H7 (cell line): ENCODE measurements around the gene SMAD9. TPM values are rescaled to one million over a fixed set of nuclear protein-coding genes. Genes with fewer than 3 reads are reported as not detected.

Experiments used
- DNase-seq: peaks from one replicate; pipeline ENCODE4 v3.0.0; 2012
- H3K27me3 ChIP-seq: 2 replicates; pipeline ENCODE4 v1.6.0; 2011; ENCODE audit warnings: mild to moderate bottlenecking, low read length; ENCODE audit not compliant: control insufficient read depth, insufficient read depth
- H3K36me3 ChIP-seq: replicated peaks from 2 replicates; pipeline ENCODE4 v1.5.1; 2011; ENCODE audit warnings: low read length; ENCODE audit not compliant: control insufficient read depth, insufficient read depth
- H3K4me3 ChIP-seq: 2 replicates; pipeline ENCODE4 v1.5.1; 2011; ENCODE audit warnings: low read depth, mild to moderate bottlenecking, control low read depth, low read length, moderate library complexity; ENCODE audit not compliant: insufficient read depth
- total RNA-seq: library from RNA; depleted of rRNA; stranded (reverse); fragments of >200 nt; shearing (Covaris generic); gene quantifications from 2 replicates; pipeline ENCODE4 v1.2.3, GENCODE V29; 2014

The SMAD9 gene
- total RNA-seq, 1 experiment from 2014 or later, result 0.59 TPM

GRCh38 chr13:36865265-36865664 is 54.8 kb downstream of the SMAD9 start:
- Histone ChIP-seq H3K27me3 (no peaks in the 10 kb centered on the region), H3K4me3 (no peak overlapping the region), H3K36me3 (no peaks in the 10 kb centered on the region)
- no peak for DNase-seq

DNA sequence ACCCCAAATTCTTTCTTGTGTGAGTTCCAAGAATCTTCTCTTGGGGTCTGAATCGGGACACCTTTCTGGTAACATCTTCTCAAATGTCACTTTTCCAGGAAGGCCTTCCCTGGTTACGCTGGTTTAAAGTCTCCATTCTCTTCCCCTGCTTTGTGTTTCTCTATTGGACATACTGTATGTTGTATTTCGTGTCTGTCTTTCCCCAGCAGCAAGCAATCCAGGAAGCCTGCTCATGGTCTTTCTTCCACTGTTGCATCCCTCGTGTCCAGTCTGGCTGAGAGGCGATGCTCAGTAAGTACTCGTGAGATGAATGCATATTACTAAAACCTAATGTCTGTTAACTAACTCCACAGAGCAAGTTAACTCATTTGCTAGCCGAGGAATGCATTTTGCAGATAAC is 57.3 kb downstream of the SMAD9 start:
- Histone ChIP-seq H3K27me3 (no peaks in the 10 kb centered on the region), H3K36me3 (no peaks in the 10 kb centered on the region), H3K4me3 (no peak overlapping the region)
- DNase-seq, result no peak

DNA sequence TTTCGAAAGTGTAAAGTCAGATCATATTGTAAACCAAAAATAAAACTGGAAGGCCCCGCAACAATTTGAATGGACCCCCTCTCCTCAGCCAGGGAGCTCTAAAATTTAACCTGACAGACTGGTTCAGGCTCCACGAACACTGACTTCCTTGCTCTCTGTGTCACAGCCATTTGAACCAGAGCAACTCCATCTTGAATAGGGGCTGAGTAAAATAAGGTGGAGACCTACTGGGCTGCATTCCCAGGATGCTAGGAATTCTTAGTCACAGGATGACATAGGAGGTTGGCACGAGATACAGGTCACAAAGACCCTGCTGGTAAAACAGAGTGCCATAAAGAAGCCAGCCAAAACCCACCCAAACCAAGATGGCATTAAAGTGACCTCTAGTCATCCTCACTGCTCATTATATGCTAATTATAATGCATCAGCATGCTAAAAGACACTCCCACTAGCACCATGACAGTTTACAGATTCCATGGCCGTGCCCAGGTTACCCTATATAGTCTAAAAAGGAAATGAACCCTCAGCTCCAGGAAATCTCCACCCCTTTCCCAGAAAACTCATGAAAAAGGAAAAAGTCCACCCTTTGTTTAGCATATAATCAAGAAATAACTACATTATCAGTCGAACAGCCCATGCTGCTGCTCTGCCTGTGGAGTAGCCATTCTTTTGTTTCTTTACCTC is 57.9 kb downstream of the SMAD9 start:
- Histone ChIP-seq H3K27me3 (no peaks in the 10 kb centered on the region), H3K36me3 (no peaks in the 10 kb centered on the region), H3K4me3 (no peak overlapping the region)
- no peak for DNase-seq

DNA sequence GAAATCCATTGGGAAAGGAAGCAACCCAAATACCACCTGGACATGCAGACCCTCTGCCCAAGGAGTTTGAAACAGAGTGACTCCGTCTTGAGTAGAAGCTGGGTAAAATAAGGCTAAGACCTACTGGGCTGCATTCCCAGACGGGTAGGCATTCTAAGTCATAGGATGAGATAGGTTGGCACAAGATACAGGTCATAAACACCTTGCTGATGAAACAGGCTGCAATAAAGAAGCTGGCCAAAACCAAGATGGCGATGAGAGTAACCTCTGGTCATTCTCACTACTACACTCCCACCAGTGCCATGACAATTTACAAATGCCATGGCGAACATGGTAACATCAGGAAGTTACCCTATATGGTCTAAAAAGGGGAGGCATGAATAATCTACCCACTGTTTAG is 60.8 kb downstream of the SMAD9 start:
- Histone ChIP-seq H3K4me3 (no peak overlapping the region), H3K27me3 (no peaks in the 10 kb centered on the region), H3K36me3 (no peaks in the 10 kb centered on the region)
- DNase-seq, result no peak

- Histone ChIP-seq H3K27me3 (no peaks in the 10 kb centered on the region), H3K36me3 (no peaks in the 10 kb centered on the region), H3K4me3 (no peak overlapping the region)
- peak; percentile 49 for DNase-seq
Observed at GRCh38 chr13:36858290-36858689, 61.7 kb downstream of the SMAD9 start.

GRCh38 chr13:36857253-36857652 is 62.8 kb downstream of the SMAD9 start:
- Histone ChIP-seq H3K36me3 (no peaks in the 10 kb centered on the region), H3K27me3 (no peaks in the 10 kb centered on the region), H3K4me3 (no peak overlapping the region)
- DNase-seq, result no peak

DNA sequence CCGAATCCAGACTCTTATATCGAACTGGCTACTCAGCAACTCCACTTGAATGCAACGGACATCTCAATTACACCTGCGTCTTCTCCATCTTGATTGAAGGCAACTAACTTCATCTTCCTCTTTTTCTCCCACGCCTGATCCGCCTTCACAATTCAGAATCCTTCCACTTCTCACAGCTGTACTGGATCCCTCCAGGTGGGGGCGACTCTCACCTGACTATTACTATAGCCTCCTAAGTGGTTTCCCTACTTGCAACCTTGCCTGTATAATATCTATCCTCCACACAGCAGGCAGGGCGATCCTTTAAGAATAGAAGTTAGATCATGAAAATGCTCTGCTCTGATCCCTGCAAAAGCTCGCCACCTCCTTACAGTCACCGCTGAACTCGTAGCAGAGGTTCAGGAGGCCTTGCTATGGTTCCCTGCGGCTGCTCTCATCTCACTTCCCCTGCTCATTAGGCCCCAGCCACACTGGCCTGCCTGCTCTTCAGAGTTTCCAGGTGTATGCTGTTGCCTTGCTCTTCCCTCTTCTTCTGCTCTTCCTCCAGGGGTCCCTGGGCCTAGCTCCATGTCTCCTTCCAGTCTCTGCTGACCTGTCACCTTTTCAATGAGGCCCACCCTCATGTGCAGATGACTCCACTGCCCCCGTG is 69.1 kb downstream of the SMAD9 start:
- Histone ChIP-seq H3K27me3 (no peaks in the 10 kb centered on the region), H3K36me3 (no peaks in the 10 kb centered on the region), H3K4me3 (no peak overlapping the region)
- DNase-seq, result peak; percentile 23

DNA sequence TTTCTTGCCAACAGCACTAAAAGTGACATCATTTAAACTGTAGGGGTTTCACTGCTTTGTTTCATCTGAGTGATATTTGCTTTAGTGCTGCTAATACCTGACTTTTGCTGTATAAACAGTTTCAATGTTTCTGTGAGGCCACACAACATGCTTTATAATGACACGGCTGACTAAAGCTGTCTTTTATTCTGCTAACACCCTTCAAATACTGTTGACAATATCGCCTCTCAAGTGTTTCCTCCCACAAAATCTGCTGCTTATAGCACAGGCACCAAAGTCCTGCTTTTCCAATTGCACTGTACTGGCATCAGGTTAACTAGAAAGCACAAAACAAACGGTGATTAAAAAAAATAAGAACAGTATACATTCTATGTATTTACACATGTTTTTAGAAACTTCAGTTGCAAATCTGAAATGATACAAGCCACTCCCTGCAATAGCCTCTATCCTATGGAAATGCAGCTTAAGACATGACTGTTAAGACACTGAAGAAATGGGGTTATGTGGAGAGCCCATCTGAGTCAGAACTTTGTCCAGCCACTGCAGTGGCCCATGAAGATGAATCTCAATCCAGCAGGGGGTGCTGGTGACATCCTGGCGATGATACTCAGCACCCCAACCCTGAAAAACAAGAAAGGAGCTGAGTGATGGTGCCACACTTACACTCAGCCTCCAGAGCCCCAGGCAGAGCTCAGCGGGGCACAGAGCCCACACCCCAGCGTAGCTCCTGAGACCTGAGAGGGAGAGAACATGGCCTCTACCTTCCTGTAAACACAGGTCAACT is 71.6 kb downstream of the SMAD9 start:
- DNase-seq, result peak; percentile 21
- Histone ChIP-seq H3K36me3 (no peaks in the 10 kb centered on the region), H3K27me3 (no peaks in the 10 kb centered on the region), H3K4me3 (no peak overlapping the region)

GRCh38 chr13:36847606-36848005 is 72.4 kb downstream of the SMAD9 start:
- H3K36me3 ChIP-seq, result no peaks in the 10 kb centered on the region
- no peak overlapping the region for H3K4me3 ChIP-seq
- DNase-seq, result no peak
- H3K27me3 ChIP-seq, result no peaks in the 10 kb centered on the region

- no peaks in the 10 kb centered on the region for H3K36me3 ChIP-seq
- no peak overlapping the region for H3K4me3 ChIP-seq
- no peak for DNase-seq
- H3K27me3 ChIP-seq, result no peaks in the 10 kb centered on the region
Observed at GRCh38 chr13:36841391-36841790, 78.6 kb downstream of the SMAD9 start.

DNA sequence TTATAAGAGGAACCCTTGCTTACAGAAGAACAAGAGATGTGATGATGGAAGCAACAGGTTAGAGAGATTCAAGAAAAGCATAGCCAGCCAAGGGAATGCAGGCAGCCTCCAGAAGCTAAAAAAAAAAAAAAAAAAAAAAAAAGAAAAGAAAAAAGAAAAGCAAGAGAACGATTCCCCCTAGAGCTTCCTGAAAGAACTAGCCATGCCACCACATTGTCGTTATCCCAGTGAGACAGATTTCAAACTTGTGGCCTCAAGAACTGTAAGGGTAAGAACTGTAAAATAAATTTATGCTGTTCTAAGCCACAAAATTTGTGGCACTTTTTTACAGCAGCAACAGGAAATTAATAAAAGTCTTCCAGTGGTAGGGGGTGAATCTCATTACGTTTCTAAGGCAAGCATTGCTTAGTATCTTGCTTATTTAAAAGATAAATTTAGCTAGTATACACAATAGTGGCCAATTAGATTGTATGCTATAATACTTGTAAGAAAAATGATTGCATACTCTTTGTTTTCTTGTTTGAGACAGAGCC is 79.3 kb downstream of the SMAD9 start:
- Histone ChIP-seq H3K27me3 (no peaks in the 10 kb centered on the region), H3K4me3 (no peak overlapping the region), H3K36me3 (no peaks in the 10 kb centered on the region)
- peak; percentile 16 for DNase-seq

GRCh38 chr13:36839981-36840380 is 80.1 kb downstream of the SMAD9 start:
- no peak for DNase-seq
- peak overlapping the region; percentile 0; the same call in 1 of the 2 replicates for H3K4me3 ChIP-seq
- H3K27me3 ChIP-seq, result no peaks in the 10 kb centered on the region
- no peaks in the 10 kb centered on the region for H3K36me3 ChIP-seq

DNA sequence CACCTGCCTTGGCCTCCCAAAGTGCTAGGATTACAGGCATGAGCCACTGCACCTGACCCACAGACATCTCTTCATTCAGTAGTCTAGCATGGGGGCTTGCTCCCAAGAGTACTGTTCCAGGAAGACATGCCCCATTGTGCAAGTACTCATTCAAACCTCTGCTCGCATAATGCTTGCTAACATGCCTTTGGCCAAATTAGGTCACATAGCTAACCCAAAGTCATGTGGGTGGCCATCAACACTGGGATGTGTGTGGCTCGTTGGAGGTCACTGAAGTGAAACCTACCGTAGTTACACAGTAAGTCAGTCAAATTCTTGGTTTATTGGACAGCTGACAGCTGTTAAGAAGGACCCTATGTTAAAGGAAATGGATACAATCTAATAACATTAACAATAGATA is 80.8 kb downstream of the SMAD9 start:
- no peak for DNase-seq
- Histone ChIP-seq H3K27me3 (no peaks in the 10 kb centered on the region), H3K36me3 (no peaks in the 10 kb centered on the region)

GRCh38 chr13:36837354-36838092 is 82.5 kb downstream of the SMAD9 start:
- no peaks in the 10 kb centered on the region for H3K36me3 ChIP-seq
- H3K4me3 ChIP-seq, result no peak overlapping the region
- H3K27me3 ChIP-seq, result no peaks in the 10 kb centered on the region
- DNase-seq, result no peak

More for the DNA sequence above, 80.8 kb downstream of the SMAD9 start:
- H3K4me3 ChIP-seq, result no peak overlapping the region
